ENCODE data around the gene EDA. TPM values are rescaled to one million over a fixed set of nuclear protein-coding genes. Genes with fewer than 3 reads are reported as not detected.
"Not testable (repeated sequence)": the region's sequence is repeated elsewhere in the genome, so short reads cannot be mapped to it uniquely, and the experiment has no call there.

The EDA gene
- total RNA-seq, 1 experiment from 2014 or later, result 0.67 TPM

- DNase-seq (ENCODE audit: extremely low read depth, low read depth), result no peak
These were observed 124.4 kb downstream of the EDA start for GRCh38 chrX:69740317-69740716.

- no peak for DNase-seq (ENCODE audit: extremely low read depth, low read depth)
These were observed 125.8 kb downstream of the EDA start for GRCh38 chrX:69741721-69742120.

GRCh38 chrX:69746051-69746450 is 130.1 kb downstream of the EDA start:
- DNase-seq (ENCODE audit: extremely low read depth, low read depth), result no peak

- no peak for DNase-seq (ENCODE audit: extremely low read depth, low read depth)
These were observed 132.1 kb downstream of the EDA start for GRCh38 chrX:69748055-69748454.

GRCh38 chrX:69759921-69760625 is 144.2 kb downstream of the EDA start:
- no peak for DNase-seq (ENCODE audit: extremely low read depth, low read depth)

GRCh38 chrX:69761633-69762032 is 145.7 kb downstream of the EDA start:
- no peak for DNase-seq (ENCODE audit: extremely low read depth, low read depth)

GRCh38 chrX:69762340-69762739 is 146.4 kb downstream of the EDA start:
- no peak for DNase-seq (ENCODE audit: extremely low read depth, low read depth)

- no peak for DNase-seq (ENCODE audit: extremely low read depth, low read depth)
These were observed 177.5 kb downstream of the EDA start for GRCh38 chrX:69793260-69793935.

GRCh38 chrX:69795702-69796101 is 179.8 kb downstream of the EDA start:
- DNase-seq (ENCODE audit: extremely low read depth, low read depth), result no peak

GRCh38 chrX:69807400-69807799 is 191.5 kb downstream of the EDA start:
- DNase-seq (ENCODE audit: extremely low read depth, low read depth), result no peak

GRCh38 chrX:69808375-69808774 is 192.5 kb downstream of the EDA start:
- DNase-seq (ENCODE audit: extremely low read depth, low read depth), result no peak

- DNase-seq (ENCODE audit: extremely low read depth, low read depth), result no peak
These were observed 197.8 kb downstream of the EDA start for GRCh38 chrX:69813677-69814076.

- no peak for DNase-seq (ENCODE audit: extremely low read depth, low read depth)
These were observed 199.2 kb downstream of the EDA start for GRCh38 chrX:69815063-69815462.

GRCh38 chrX:69815519-69815918 is 199.6 kb downstream of the EDA start:
- no peak for DNase-seq (ENCODE audit: extremely low read depth, low read depth)

GRCh38 chrX:69844636-69845035 is 228.7 kb downstream of the EDA start:
- no peak for DNase-seq (ENCODE audit: extremely low read depth, low read depth)

GRCh38 chrX:69859999-69860398 is 244.1 kb downstream of the EDA start:
- not testable (repeated sequence) for DNase-seq (ENCODE audit: extremely low read depth, low read depth)

GRCh38 chrX:69876221-69876620 is 260.3 kb downstream of the EDA start:
- DNase-seq (ENCODE audit: extremely low read depth, low read depth), result no peak

GRCh38 chrX:69884210-69884609 is 268.3 kb downstream of the EDA start:
- DNase-seq (ENCODE audit: extremely low read depth, low read depth), result no peak

- no peak for DNase-seq (ENCODE audit: extremely low read depth, low read depth)
These were observed 280.1 kb downstream of the EDA start for GRCh38 chrX:69896046-69896445.

GRCh38 chrX:69900491-69900890 is 284.6 kb downstream of the EDA start:
- DNase-seq (ENCODE audit: extremely low read depth, low read depth), result no peak

- no peak for DNase-seq (ENCODE audit: extremely low read depth, low read depth)
These were observed 290.5 kb downstream of the EDA start for GRCh38 chrX:69906447-69906846.

GRCh38 chrX:69914781-69915180 is 298.9 kb downstream of the EDA start:
- DNase-seq (ENCODE audit: extremely low read depth, low read depth), result no peak
